Epithelial cell of esophagus (primary cell): ENCODE results near the gene BOD1L1.

Experiments
- DNase-seq: peaks from one replicate; pipeline ENCODE4 v3.0.0; 2010; ENCODE audit warnings: low read depth
- H3K4me3 ChIP-seq: 2 replicates; pipeline ENCODE4 v1.5.1; 2011; ENCODE audit warnings: mild to moderate bottlenecking, low read length, control low read depth
- TF ChIP-seq, protein P1 (sequence below): IDR thresholded peaks from 2 replicates; pipeline ENCODE4 v1.5.1; 2011; ENCODE audit warnings: low read depth, mild to moderate bottlenecking, low read length, control low read depth, inconsistent platforms; ENCODE audit not compliant: insufficient read depth; ENCODE audit errors: missing control alignments

The BOD1L1 gene

DNA sequence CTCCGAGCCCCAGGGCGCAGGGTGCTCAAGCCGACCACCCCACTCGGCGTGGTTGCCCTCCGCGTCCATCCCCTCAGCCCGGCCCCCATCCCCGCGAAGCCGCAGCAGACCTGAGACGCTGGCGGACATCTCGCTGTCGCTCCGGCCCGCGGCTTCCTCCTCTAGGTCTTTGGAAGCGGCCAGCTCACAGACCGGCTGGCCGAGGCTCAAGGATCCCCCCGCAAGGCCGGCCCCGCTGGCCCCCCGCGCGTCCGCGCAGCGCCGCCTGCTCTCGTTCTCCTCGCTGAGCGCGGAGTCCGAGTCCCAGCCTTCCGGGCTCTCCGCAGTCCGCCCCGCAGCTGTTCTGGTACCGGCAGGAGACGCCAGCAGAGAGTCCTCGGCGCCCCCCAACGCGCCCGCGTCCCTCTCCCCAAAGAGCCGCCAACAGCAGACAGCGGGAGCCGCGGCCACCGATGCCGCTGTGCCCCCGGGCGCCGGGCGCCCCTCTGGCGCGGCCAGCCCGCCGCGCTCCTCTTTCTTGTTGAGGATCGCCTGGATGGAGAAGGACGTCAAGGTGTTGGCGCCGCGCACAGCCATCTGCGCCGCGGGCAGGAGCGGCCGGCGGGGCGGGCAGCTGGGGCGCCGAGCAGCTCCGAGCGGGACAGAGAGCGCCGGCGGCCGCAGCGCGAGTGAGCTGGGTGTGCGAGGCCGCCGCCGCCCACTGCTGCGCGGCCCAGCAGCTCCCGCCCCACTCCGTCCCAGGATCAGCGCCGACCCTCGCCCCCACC lies 83.5 kb downstream of the BOD1L1 start, which contains the start of gene NKX3-2:
Gene NKX3-2 (minus strand): TSS at position 670 of the 767 bp plus-strand sequence. CDS start 94 bp downstream, at position 576.
- TF ChIP-seq, protein P1, sequence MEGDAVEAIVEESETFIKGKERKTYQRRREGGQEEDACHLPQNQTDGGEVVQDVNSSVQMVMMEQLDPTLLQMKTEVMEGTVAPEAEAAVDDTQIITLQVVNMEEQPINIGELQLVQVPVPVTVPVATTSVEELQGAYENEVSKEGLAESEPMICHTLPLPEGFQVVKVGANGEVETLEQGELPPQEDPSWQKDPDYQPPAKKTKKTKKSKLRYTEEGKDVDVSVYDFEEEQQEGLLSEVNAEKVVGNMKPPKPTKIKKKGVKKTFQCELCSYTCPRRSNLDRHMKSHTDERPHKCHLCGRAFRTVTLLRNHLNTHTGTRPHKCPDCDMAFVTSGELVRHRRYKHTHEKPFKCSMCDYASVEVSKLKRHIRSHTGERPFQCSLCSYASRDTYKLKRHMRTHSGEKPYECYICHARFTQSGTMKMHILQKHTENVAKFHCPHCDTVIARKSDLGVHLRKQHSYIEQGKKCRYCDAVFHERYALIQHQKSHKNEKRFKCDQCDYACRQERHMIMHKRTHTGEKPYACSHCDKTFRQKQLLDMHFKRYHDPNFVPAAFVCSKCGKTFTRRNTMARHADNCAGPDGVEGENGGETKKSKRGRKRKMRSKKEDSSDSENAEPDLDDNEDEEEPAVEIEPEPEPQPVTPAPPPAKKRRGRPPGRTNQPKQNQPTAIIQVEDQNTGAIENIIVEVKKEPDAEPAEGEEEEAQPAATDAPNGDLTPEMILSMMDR, result no peak
- DNase-seq, result peak; percentile 53
- peak within 1 kb of the TSS; percentile 58 for H3K4me3 ChIP-seq

DNA sequence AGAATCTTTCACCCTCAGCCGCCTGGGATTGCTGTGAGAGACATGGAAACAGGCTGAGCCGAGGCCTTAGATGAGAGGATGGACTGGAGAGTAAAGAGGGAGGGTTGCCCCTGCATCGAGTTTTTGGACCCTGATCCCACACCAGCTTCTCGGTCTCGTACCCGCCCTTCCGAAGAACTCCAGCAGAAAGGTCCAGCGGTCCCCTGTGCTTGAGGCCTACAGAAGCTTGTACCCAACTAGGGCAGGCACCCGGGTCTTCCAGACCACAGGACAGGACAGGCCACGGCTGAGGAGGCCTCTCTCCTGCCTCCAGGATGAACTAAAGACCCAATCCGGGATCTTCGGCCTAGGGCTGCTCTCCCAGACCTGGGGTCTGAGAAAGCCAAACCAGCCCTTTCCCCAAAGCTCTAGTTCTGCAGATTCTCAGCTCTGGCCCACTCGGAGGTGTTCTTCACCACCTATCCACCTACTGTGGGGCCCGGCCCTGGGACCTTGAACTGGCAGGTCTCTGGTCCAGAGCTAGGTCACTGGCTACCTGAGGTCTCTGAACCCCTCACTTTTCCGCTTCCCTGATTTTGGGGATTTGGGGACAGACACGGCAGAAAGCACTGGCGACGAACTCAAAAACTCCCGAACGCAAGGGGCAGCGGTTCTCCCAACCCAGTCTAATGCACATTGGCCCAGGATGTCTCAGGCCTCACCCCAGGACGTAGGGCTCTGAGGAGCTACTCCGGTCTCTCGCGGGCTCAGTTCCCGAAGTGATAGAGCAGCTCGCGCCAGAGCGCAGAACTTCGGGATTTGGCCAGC lies 84.3 kb downstream of the BOD1L1 start:
- TF ChIP-seq, protein P1, result no peak
- no peak for DNase-seq
- H3K4me3 ChIP-seq, result no peak overlapping the region

DNA sequence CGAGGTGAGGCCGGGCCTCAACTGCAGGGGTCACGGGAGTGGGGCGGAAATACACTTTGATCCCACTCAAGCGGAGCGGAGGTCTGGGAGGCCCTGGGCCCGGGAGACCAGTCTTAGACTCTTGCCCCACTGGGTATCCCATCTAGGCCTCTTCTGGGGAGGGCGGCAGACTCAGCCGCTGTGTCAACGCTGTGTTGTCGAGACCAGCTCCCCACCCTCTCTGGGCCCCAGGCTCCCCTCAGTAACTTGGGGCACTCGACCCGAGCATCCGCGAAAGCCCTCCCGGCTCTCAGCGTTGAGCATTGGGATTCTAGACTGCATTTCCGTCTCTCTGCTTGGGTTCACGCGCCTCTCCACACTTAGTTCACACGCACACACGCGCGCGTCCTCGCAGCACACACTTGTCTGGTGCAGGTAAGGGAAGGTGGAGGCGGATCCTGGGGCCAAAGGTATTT lies 84.9 kb downstream of the BOD1L1 start:
- no peak overlapping the region for H3K4me3 ChIP-seq
- DNase-seq, result no peak
- TF ChIP-seq, protein P1, result no peak

DNA sequence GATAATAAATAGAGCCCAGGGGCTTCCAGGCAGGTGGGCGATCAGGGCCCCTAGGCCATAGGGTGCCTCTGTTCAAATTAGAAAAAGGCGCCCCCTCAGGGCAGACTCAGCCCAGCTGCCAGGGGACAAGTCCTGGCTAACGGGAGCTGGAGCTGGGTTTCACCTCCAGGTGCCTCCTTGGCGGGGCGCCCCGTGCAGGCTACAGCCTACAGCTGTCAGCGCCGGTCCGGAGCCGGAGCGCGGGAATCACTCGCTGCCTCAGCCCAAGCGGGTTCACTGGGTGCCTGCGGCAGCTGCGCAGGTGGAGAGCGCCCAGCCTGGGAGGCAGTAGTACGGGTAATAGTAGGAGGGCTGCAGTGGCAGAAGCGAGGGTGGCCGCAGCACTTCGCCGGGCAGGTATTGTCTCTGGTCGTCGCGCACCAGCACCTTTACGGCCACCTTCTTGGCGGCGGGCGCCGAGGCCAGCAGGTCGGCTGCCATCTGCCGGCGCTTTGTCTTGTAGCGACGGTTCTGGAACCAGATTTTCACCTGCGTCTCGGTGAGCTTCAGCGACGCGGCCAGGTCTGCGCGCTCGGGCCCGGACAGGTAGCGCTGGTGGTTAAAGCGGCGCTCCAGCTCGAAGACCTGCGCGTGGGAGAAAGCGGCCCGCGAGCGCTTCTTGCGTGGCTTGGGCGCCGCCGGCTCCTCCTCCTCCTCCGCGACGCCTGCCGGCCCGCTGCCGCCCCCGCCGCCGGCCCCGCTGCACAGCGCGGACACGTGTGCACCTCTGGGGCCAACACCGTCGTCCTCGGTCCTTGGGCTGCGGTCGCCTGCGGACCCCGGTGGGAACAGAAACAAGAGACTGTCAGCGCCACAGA lies 85.6 kb downstream of the BOD1L1 start:
- TF ChIP-seq, protein P1, result peak; percentile 49
- peak; percentile 72 for DNase-seq
- H3K4me3 ChIP-seq, result no peak overlapping the region

DNA sequence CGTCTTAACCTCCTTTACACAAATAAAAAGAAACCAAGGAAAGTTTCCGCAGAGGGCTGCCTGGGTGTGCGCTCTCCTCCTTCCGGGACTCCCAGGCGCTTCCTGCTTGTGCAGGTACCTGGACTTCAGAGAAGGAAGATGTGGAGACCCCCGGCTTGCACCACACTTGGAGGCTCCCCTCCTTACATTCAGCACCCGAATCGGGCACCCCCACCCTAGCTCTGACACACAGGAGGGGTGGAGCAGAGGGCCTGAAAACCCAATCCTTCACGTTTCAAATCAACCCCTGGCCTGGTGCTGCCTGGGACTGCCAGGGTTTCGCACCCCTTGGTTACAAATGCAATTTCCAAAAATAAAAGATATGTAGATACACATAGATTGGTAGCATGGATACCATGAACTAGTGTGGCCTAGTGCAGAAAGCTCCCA lies 86.3 kb downstream of the BOD1L1 start:
- no peak for DNase-seq
- TF ChIP-seq, protein P1, result no peak
- no peak overlapping the region for H3K4me3 ChIP-seq

DNA sequence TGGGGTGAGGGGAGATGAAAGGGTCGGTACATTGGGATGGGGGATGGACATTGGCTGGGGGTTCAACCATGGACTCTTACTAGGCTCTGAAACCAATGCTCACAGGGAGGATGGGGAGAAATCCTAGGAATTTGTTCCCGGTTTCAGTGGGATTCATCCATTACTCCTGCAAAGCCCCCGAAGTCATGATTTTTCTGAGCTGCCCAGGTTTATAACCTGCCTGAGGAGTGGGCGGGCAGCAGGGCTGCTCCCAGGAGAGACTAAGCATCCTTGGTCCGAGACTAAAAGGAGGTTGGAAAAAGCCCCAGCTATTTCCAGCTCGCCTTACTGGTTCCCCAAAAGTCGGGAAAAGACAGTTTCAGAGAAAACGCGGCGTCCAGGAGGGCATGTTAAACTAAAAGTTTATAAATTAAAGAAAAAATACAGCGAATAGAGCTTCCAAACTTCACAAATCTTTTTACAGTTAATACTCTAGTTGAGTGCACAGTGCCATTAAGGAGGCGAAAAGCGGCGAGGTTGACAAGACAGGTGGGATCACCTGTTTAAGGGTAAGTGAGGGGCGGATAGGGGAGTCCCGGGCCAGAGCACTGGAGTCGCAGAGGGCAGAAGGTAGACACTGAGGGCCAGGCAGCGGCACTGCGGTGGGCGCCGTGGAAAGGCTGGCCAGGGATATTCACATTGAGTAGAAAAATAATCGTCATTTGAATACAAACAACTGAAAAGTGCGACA lies 86.9 kb downstream of the BOD1L1 start:
- H3K4me3 ChIP-seq, result no peak overlapping the region
- TF ChIP-seq, protein P1, result no peak
- DNase-seq, result no peak
